ENCODE measurements around the gene TAF8. TPM values are rescaled to one million over a fixed set of nuclear protein-coding genes. Genes with fewer than 3 reads are reported as not detected.

The TAF8 gene
- polyA plus RNA-seq, 1 donor (not counting 4 experiments of a cell fraction or from before 2014, with no cell fraction given): 15.9 TPM

DNA sequence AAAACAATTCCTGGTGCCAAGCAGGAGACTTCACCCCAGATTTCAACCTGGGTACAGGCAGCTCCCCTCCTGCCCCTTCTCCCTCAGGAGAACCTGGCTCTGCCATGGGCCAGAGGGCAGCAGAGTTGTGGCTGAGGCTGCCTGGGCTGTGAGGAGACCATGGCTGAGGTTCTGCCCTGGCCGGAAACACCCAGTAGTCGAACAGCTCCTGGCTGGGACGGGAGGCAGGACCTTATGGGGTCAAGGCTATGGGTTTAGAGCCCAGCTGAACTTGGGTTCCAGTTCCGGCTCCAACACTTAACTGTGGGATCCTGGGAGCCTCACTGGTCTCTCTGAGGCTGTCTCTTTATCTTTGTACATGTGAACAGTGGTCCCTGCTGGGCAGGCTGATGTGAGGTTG, 83.6 kb downstream of the TAF8 start:
- Histone ChIP-seq H3K4me1 (ENCODE audit: control insufficient read depth, extremely low read depth, insufficient read depth, low read length) (peaks cover 37% of the 10 kb centered on the region), H3K4me2 (ENCODE audit: control insufficient read depth, extremely low read depth, insufficient read depth, low read depth, low read length) (no peak overlapping the region), H3K27me3 (ENCODE audit: control insufficient read depth, extremely low read depth, insufficient read depth, low read length) (no peaks in the 10 kb centered on the region), H3K9me3 (ENCODE audit: control insufficient read depth, low read depth, low read length) (no peaks in the 10 kb centered on the region), H3K9me1 (ENCODE audit: control insufficient read depth, extremely low read depth, insufficient read depth, low read length) (peaks cover 4% of the 10 kb centered on the region), H3K4me3 (ENCODE audit: control insufficient read depth in 2 of 3, extremely low read depth in 1 of 3, insufficient read depth in 2 of 3, low read depth in 1 of 3, low read length in 3 of 3) (no peak overlapping the region), H2AFZ (ENCODE audit: control insufficient read depth, low read length) (no peak overlapping the region), H3K27ac (ENCODE audit: control insufficient read depth, insufficient read depth, low read length) (no peak overlapping the region), H4K20me1 (ENCODE audit: control insufficient read depth, extremely low read depth, insufficient read depth, low read length) (peaks cover 6% of the 10 kb centered on the region), H3K79me2 (ENCODE audit: control insufficient read depth, insufficient read depth, low read length) (peaks cover 57% of the 10 kb centered on the region), H3K36me3 (ENCODE audit: control insufficient read depth in 2 of 2, extremely low read depth in 1 of 2, insufficient read depth in 2 of 2, low read length in 2 of 2) (peaks cover 17 to 22% of the 10 kb centered on the region in 2 experiments), H3K9ac (ENCODE audit: control insufficient read depth, extremely low read depth, insufficient read depth, low read length) (no peak overlapping the region)
- FAIRE-seq: no peak
- dilution Hi-C loops (cut with MboI; ENCODE audit: extremely low pct_ligation_motif_present, low sequenced_read_pairs): no loop called here
- no peak for TF ChIP-seq EZH2 (IDR thresholded peaks at IDR 0.05; ENCODE audit: low read length)
- TF ChIP-seq, protein P1, sequence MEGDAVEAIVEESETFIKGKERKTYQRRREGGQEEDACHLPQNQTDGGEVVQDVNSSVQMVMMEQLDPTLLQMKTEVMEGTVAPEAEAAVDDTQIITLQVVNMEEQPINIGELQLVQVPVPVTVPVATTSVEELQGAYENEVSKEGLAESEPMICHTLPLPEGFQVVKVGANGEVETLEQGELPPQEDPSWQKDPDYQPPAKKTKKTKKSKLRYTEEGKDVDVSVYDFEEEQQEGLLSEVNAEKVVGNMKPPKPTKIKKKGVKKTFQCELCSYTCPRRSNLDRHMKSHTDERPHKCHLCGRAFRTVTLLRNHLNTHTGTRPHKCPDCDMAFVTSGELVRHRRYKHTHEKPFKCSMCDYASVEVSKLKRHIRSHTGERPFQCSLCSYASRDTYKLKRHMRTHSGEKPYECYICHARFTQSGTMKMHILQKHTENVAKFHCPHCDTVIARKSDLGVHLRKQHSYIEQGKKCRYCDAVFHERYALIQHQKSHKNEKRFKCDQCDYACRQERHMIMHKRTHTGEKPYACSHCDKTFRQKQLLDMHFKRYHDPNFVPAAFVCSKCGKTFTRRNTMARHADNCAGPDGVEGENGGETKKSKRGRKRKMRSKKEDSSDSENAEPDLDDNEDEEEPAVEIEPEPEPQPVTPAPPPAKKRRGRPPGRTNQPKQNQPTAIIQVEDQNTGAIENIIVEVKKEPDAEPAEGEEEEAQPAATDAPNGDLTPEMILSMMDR (optimal IDR thresholded peaks at IDR 0.05 in 1 of 3, IDR thresholded peaks at IDR 0.05 in 1 of 3, conservative IDR thresholded peaks at IDR 0.05 in 1 of 3; ENCODE audit: extremely low read depth in 1 of 3, insufficient read depth in 2 of 3, low read length in 3 of 3): no peak
- DNase-seq (ENCODE audit: low read depth, low spot score): no peak

DNA sequence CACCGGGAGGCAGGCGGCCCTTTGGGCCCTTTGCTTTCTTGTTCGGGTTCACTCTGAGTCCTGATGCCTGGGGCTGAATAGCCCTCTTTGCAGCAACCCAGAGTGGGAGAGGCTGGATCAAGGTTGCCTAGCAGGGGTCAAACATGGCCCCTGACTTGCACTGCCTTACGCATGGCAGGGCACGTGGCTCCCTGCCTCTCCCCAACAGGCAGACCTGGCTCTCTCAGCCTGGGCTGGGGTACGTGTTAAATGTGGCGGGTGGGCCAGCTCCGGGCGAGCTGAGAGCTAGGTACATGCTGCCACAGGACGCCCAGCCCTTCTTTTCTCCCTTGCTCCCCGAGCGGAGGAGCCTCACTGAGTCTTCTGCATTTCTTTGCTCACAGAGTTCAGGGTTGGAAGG, 84.8 kb downstream of the TAF8 start:
- no peaks in the 10 kb centered on the region for H3K27me3 ChIP-seq (ENCODE audit: control insufficient read depth, extremely low read depth, insufficient read depth, low read length)
- peaks cover 56% of the 10 kb centered on the region for H3K79me2 ChIP-seq (ENCODE audit: control insufficient read depth, insufficient read depth, low read length)
- peaks cover 48% of the 10 kb centered on the region for H3K4me1 ChIP-seq (ENCODE audit: control insufficient read depth, extremely low read depth, insufficient read depth, low read length)
- H4K20me1 ChIP-seq (ENCODE audit: control insufficient read depth, extremely low read depth, insufficient read depth, low read length): peaks cover 6% of the 10 kb centered on the region
- no peak overlapping the region for H3K4me3 ChIP-seq (ENCODE audit: control insufficient read depth in 2 of 3, extremely low read depth in 1 of 3, insufficient read depth in 2 of 3, low read depth in 1 of 3, low read length in 3 of 3)
- H3K9me1 ChIP-seq (ENCODE audit: control insufficient read depth, extremely low read depth, insufficient read depth, low read length): peaks cover 4% of the 10 kb centered on the region
- FAIRE-seq (no peak), DNase-seq (ENCODE audit: low read depth, low spot score) (no peak)
- H3K36me3 ChIP-seq (ENCODE audit: control insufficient read depth in 2 of 2, extremely low read depth in 1 of 2, insufficient read depth in 2 of 2, low read length in 2 of 2): peaks cover 14 to 15% of the 10 kb centered on the region in 2 experiments
- H3K4me2 ChIP-seq (ENCODE audit: control insufficient read depth, extremely low read depth, insufficient read depth, low read depth, low read length): no peak overlapping the region
- H3K9me3 ChIP-seq (ENCODE audit: control insufficient read depth, low read depth, low read length): no peaks in the 10 kb centered on the region
- no peak overlapping the region for H2AFZ ChIP-seq (ENCODE audit: control insufficient read depth, low read length)
- no peak overlapping the region for H3K27ac ChIP-seq (ENCODE audit: control insufficient read depth, insufficient read depth, low read length)
- no peak overlapping the region for H3K9ac ChIP-seq (ENCODE audit: control insufficient read depth, extremely low read depth, insufficient read depth, low read length)
- dilution Hi-C loops (cut with MboI; ENCODE audit: extremely low pct_ligation_motif_present, low sequenced_read_pairs): no loop called here
- TF ChIP-seq EZH2 (IDR thresholded peaks at IDR 0.05; ENCODE audit: low read length): no peak
- TF ChIP-seq, protein P1 (optimal IDR thresholded peaks at IDR 0.05 in 1 of 3, IDR thresholded peaks at IDR 0.05 in 1 of 3, conservative IDR thresholded peaks at IDR 0.05 in 1 of 3; ENCODE audit: extremely low read depth in 1 of 3, insufficient read depth in 2 of 3, low read length in 3 of 3): no peak
